ENCODE results near the gene PLEKHG5. TPM values are rescaled to one million over a fixed set of nuclear protein-coding genes. Genes with fewer than 3 reads are reported as not detected.

PLEKHG5 gene
- polyA plus RNA-seq, 1 experiment = 4.2 TPM

DNA sequence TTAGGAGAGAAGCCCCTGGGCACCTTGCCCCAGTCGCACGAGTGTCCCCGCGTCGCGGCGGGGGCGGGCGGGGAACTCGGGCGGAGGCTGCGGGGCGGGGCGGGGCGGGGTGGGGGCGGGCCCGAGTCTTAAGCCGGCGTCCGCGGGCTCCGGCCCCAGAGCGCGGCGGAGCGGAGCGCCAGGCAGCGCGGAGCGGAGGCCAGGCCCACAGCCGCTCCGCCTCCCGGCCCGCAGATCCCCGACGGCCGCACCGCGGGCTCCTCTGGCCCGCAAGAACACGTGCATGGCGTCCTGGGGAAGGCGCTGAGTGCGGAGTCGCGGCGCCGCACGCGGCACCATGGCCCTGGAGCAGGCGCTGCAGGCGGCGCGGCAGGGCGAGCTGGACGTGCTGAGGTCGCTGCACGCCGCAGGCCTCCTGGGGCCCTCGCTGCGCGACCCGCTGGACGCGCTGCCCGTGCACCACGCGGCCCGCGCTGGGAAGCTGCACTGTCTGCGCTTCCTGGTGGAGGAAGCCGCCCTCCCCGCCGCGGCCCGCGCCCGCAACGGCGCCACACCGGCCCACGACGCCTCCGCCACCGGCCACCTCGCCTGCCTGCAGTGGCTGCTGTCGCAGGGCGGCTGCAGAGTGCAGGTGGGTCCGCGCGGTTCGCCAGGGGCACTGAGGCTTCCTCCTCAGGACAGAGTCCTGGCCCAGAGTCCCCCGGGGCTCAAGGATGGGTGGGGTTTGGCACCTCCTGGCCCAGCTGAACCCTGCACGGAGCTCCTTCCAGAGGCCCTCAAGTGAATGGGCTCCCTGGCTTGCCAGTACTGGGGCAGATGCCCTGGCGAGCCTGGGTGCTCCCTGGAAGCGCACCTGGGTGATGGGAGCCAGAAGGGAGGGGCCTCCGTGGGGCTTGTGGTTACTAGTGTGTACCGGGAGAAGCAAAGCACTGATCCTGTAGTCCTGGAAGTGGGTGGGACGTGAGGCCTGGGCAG lies 66.6 kb downstream of the PLEKHG5 start, which contains the start of gene ESPN:
TSS of gene ESPN (plus strand) at position 158 of the 975 bp plus-strand sequence. CDS start at position 338, 180 bp downstream.
- ChIA-PET POLR2A (no interaction called here), CTCF (interaction anchor here (0.7 kb wide), 1 partner anchor 13 kb away, joined by 5 read pairs; no protein-coding TSS in a partner anchor)
- Histone ChIP-seq H3K27me3 (ENCODE audit: control insufficient read depth, insufficient read depth, low read length) (peaks cover 69% of the 10 kb centered on the region), H3K9me3 (ENCODE audit: control insufficient read depth, insufficient read depth, low read length) (no peaks in the 10 kb centered on the region; the same call in 1 of the 2 replicates), H3K4me3 (ENCODE audit: low read depth, low read length) (no peak within 1 kb of the TSS), H3K27ac (ENCODE audit: low read depth, low read length) (no peak within 1 kb of the TSS)
- TF ChIP-seq CTCF (IDR thresholded peaks at IDR 0.05; ENCODE audit: low read depth, low read length) = no peak
- DNase-seq (ENCODE audit: low read depth, low spot score) = no peak

DNA sequence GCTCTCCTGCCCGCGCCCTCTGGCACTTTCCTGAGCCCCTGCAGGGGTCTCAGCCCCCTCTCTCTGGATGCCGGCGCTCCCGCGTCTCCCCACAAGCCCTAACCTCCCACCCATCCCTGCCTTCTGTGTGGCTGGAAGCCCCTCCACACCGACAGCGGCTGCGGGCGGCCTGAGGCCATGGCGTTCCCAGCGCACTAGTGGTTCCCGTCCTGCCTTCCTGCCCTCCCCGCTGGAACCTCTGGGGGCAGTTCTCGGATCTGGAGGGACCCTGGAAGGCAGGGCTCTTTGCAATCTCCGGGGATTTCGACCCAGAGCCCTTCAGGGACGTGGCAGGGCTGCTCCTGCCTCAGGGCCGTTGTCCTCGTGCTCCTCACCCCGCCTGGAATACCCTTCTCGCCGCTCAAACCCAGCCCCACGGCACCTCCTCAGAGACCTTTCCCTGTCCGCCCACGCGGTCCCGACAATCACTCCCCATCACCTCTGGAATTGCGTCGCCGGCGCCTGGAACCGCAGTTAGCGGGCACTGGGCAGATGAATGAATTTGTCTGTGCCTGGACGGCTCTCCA lies 67.4 kb downstream of the PLEKHG5 start:
- ChIA-PET POLR2A (no interaction called here), CTCF (interaction anchor here (0.5 to 1.9 kb wide), 2 partner anchors 14 to 88 kb away, joined by 7 to 9 read pairs; no protein-coding TSS in a partner anchor)
- TF ChIP-seq CTCF (IDR thresholded peaks at IDR 0.05; ENCODE audit: low read depth, low read length) = no peak
- no peak overlapping the region for H3K27ac ChIP-seq (ENCODE audit: low read depth, low read length)
- H3K27me3 ChIP-seq (ENCODE audit: control insufficient read depth, insufficient read depth, low read length) = peaks cover 71% of the 10 kb centered on the region
- no peaks in the 10 kb centered on the region; the same call in 1 of the 2 replicates for H3K9me3 ChIP-seq (ENCODE audit: control insufficient read depth, insufficient read depth, low read length)
- H3K4me3 ChIP-seq (ENCODE audit: low read depth, low read length) = no peak overlapping the region
- DNase-seq (ENCODE audit: low read depth, low spot score) = no peak

- Histone ChIP-seq H3K9me3 (ENCODE audit: control insufficient read depth, insufficient read depth, low read length) (no peaks in the 10 kb centered on the region; the same call in 1 of the 2 replicates), H3K4me3 (ENCODE audit: low read depth, low read length) (no peak overlapping the region), H3K27me3 (ENCODE audit: control insufficient read depth, insufficient read depth, low read length) (peaks cover 76% of the 10 kb centered on the region), H3K27ac (ENCODE audit: low read depth, low read length) (no peak overlapping the region)
- peak; percentile 49 for TF ChIP-seq CTCF (IDR thresholded peaks at IDR 0.05; ENCODE audit: low read depth, low read length)
- DNase-seq (ENCODE audit: low read depth, low spot score) = no peak
- ChIA-PET POLR2A (no interaction called here), CTCF (interaction anchor here (0.5 to 1.9 kb wide), 3 partner anchors 15 to 87 kb away, joined by 3 to 9 read pairs (median 7); no protein-coding TSS in a partner anchor)
Observed at GRCh38 chr1:6423321-6423999, 68.0 kb downstream of the PLEKHG5 start.

DNA sequence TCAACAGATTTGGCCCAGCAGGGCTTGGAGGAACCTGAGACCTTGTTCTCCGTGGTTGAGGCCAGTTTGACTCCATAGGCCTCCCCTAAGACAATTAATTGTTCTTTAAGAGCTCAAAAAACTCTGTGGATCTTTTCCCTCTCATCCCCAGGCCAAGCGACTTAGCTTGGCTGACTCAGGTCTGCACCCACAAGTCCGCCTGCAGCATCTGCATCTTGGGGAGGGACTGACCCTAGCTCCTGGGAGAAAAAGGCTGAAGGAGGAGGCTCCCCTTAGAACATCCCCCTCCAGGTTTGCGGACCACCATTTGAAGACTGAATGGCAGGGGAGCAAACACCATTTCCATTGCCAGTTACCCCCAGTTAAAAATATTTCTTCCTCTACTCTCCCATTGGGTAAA lies 70.2 kb downstream of the PLEKHG5 start:
- POLR2A ChIA-PET = no interaction called here

More for the DNA sequence above, 70.2 kb downstream of the PLEKHG5 start:
- Histone ChIP-seq H3K4me3 (ENCODE audit: low read depth, low read length) (no peak overlapping the region), H3K27ac (ENCODE audit: low read depth, low read length) (no peak overlapping the region), H3K9me3 (ENCODE audit: control insufficient read depth, insufficient read depth, low read length) (no peaks in the 10 kb centered on the region; the same call in 1 of the 2 replicates), H3K27me3 (ENCODE audit: control insufficient read depth, insufficient read depth, low read length) (peaks cover 77% of the 10 kb centered on the region)
- TF ChIP-seq CTCF (IDR thresholded peaks at IDR 0.05; ENCODE audit: low read depth, low read length) = no peak
- no peak for DNase-seq (ENCODE audit: low read depth, low spot score)
- CTCF ChIA-PET = interaction anchor here (0.9 to 1.4 kb wide), 2 partner anchors 17 to 59 kb away, joined by 3 to 4 read pairs; no protein-coding TSS in a partner anchor
